Right lobe of liver (tissue), 4 donors: Measurements from ENCODE around the gene ZFAND3.

ENCODE experiments used
- POLR2A ChIP-seq: fragments of 450-650 bp; IDR thresholded peaks from one replicate; pipeline ENCODE4 v1.6.1; 2017; ENCODE audit warnings: antibody characterized with exemption, mild to moderate bottlenecking
- TF ChIP-seq, protein P1 (sequence below), 4 donors: fragments of 200-600 bp in 3 of 4; fragments of 450-650 bp in 1 of 4; IDR thresholded peaks; one replicate each; pipeline versions ENCODE4 v1.5.1 to v1.8.0; 2016 to 2022; ENCODE audit warnings: antibody characterized with exemption in 4 of 4, mild to moderate bottlenecking in 2 of 4
- donor health status: DM: no; HTN: no; CAD: no.
- donor health status: DM: no; HTN: no; CAD: no.
- donor health status: DM: no; HTN: yes; CAD: no.

GRCh38 chr6:38112181-38112580, 292.7 kb downstream of the ZFAND3 start:
- TF ChIP-seq, protein P1, sequence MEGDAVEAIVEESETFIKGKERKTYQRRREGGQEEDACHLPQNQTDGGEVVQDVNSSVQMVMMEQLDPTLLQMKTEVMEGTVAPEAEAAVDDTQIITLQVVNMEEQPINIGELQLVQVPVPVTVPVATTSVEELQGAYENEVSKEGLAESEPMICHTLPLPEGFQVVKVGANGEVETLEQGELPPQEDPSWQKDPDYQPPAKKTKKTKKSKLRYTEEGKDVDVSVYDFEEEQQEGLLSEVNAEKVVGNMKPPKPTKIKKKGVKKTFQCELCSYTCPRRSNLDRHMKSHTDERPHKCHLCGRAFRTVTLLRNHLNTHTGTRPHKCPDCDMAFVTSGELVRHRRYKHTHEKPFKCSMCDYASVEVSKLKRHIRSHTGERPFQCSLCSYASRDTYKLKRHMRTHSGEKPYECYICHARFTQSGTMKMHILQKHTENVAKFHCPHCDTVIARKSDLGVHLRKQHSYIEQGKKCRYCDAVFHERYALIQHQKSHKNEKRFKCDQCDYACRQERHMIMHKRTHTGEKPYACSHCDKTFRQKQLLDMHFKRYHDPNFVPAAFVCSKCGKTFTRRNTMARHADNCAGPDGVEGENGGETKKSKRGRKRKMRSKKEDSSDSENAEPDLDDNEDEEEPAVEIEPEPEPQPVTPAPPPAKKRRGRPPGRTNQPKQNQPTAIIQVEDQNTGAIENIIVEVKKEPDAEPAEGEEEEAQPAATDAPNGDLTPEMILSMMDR (IDR thresholded peaks at IDR 0.05): no peak
- no peak for TF ChIP-seq POLR2A
